Lower lobe of right lung (tissue), 2 donors: ENCODE measurements around the gene HSPA8. TPM values are rescaled to one million over a fixed set of nuclear protein-coding genes. Genes with fewer than 3 reads are reported as not detected.
A peak's percentile ranks its signal among the peaks of the same experiment; 100 is the strongest.

ENCODE experiments used
- ATAC-seq, 2 donors: fragments of 200-7000 bp; cut with Tn5 transposase; one replicate each; pipeline ENCODE4 v1.9.1; 2020 to 2022; ENCODE audit warnings: mild to moderate bottlenecking in 2 of 2, moderate library complexity in 2 of 2
- DNase-seq: peaks from one replicate; pipeline ENCODE4 v3.0.0-alpha.2; 2020
- H3K27ac ChIP-seq: fragments of 200-600 bp; one replicate; pipeline ENCODE4 v1.8.0; 2022
- H3K27me3 ChIP-seq: fragments of 200-600 bp; one replicate; pipeline ENCODE4 v1.8.0; 2022; ENCODE audit warnings: low read depth
- H3K36me3 ChIP-seq: fragments of 200-600 bp; one replicate; pipeline ENCODE4 v1.8.0; 2022; ENCODE audit warnings: mild to moderate bottlenecking
- H3K4me1 ChIP-seq: fragments of 200-600 bp; one replicate; pipeline ENCODE4 v1.8.0; 2022
- H3K4me3 ChIP-seq: fragments of 200-600 bp; one replicate; pipeline ENCODE4 v1.8.0; 2022; ENCODE audit warnings: mild to moderate bottlenecking
- H3K9me3 ChIP-seq: fragments of 200-600 bp; one replicate; pipeline ENCODE4 v1.8.0; 2022
- CTCF ChIP-seq: fragments of 200-600 bp; IDR thresholded peaks from one replicate; pipeline ENCODE4 v1.8.0; 2022; ENCODE audit warnings: antibody characterized with exemption, mild to moderate bottlenecking
- intact Hi-C: fragments of 100-400 bp; cut with DNase I; formaldehyde crosslinking; loops from one replicate; pipeline ENCODE4 v1.11.0; 2022
- total RNA-seq: library from RNA; stranded (reverse); fragmentation: NEBNext Ultra II Directional; extraction: Animal tissue kit (Norgen Biotek cat#: 25700); gene quantifications from one replicate; pipeline ENCODE4 v1.2.1, GENCODE V29; 2021
- donor health status: DM: no; HTN: yes; CAD: no; lungs with severe emphysema.

HSPA8 gene
- total RNA-seq, 1 donor from 2014 or later, result 1,001 TPM

- Histone ChIP-seq H3K9me3 (no peaks in the 10 kb centered on the region), H3K27me3 (no peaks in the 10 kb centered on the region), H3K36me3 (no peaks in the 10 kb centered on the region), H3K27ac (no peak overlapping the region), H3K4me1 (peaks cover 11% of the 10 kb centered on the region), H3K4me3 (no peak overlapping the region)
- ATAC-seq (no peak), DNase-seq (no peak)
- no peak for TF ChIP-seq CTCF
- intact Hi-C loops, result no loop called here
Observed at GRCh38 chr11:123086305-123086704, 24.4 kb upstream of the HSPA8 start.

GRCh38 chr11:123085497-123085896 is 23.6 kb upstream of the HSPA8 start:
- no peaks in the 10 kb centered on the region for H3K36me3 ChIP-seq
- no peaks in the 10 kb centered on the region for H3K27me3 ChIP-seq
- intact Hi-C loops, result no loop called here
- ATAC-seq, result no peak
- no peak overlapping the region for H3K4me3 ChIP-seq
- H3K4me1 ChIP-seq, result peaks cover 11% of the 10 kb centered on the region
- TF ChIP-seq CTCF, result no peak
- H3K9me3 ChIP-seq, result no peaks in the 10 kb centered on the region
- H3K27ac ChIP-seq, result no peak overlapping the region
- DNase-seq, result no peak

- H3K27ac ChIP-seq, result no peak overlapping the region
- intact Hi-C loops, result no loop called here
Observed at GRCh38 chr11:123084454-123084853, 22.5 kb upstream of the HSPA8 start.

GRCh38 chr11:123083623-123084029 is 21.7 kb upstream of the HSPA8 start:
- peak overlapping the region; percentile 28 for H3K27ac ChIP-seq
- TF ChIP-seq CTCF, result no peak
- no peaks in the 10 kb centered on the region for H3K9me3 ChIP-seq
- no peaks in the 10 kb centered on the region for H3K36me3 ChIP-seq
- intact Hi-C loops, result no loop called here
- ATAC-seq (peak; percentile 75 to 77), DNase-seq (no peak)
- peaks cover 11% of the 10 kb centered on the region for H3K4me1 ChIP-seq
- H3K4me3 ChIP-seq, result no peak overlapping the region
- H3K27me3 ChIP-seq, result no peaks in the 10 kb centered on the region

More at GRCh38 chr11:123084454-123084853, 22.5 kb upstream of the HSPA8 start:
- no peak for TF ChIP-seq CTCF
- Histone ChIP-seq H3K4me3 (no peak overlapping the region), H3K4me1 (peaks cover 11% of the 10 kb centered on the region), H3K27me3 (no peaks in the 10 kb centered on the region), H3K36me3 (no peaks in the 10 kb centered on the region), H3K9me3 (no peaks in the 10 kb centered on the region)
- ATAC-seq (no peak), DNase-seq (no peak)

- Histone ChIP-seq H3K4me3 (no peak overlapping the region), H3K36me3 (no peaks in the 10 kb centered on the region), H3K9me3 (no peaks in the 10 kb centered on the region), H3K4me1 (peaks cover 11% of the 10 kb centered on the region), H3K27ac (peak overlapping the region; percentile 28), H3K27me3 (no peaks in the 10 kb centered on the region)
- ATAC-seq (peak in 1 of 2 donors; percentile 45), DNase-seq (no peak)
- intact Hi-C loops, result no loop called here
- TF ChIP-seq CTCF, result no peak
Observed at GRCh38 chr11:123082977-123083376, 21.0 kb upstream of the HSPA8 start.

GRCh38 chr11:123080015-123080414 is 18.1 kb upstream of the HSPA8 start:
- Histone ChIP-seq H3K36me3 (no peaks in the 10 kb centered on the region), H3K27me3 (no peaks in the 10 kb centered on the region), H3K4me1 (peaks cover 11% of the 10 kb centered on the region), H3K27ac (no peak overlapping the region), H3K9me3 (no peaks in the 10 kb centered on the region), H3K4me3 (no peak overlapping the region)
- no peak for TF ChIP-seq CTCF
- ATAC-seq (no peak), DNase-seq (no peak)
- intact Hi-C loops, result no loop called here
